ENCODE measurements around the gene DAP.

The DAP gene

GRCh38 chr5:10686890-10687289 is 74.1 kb downstream of the DAP start:
- no peak for DNase-seq

GRCh38 chr5:10685115-10685521 is 75.9 kb downstream of the DAP start:
- no peak for DNase-seq

GRCh38 chr5:10684303-10685086 is 76.5 kb downstream of the DAP start:
- DNase-seq: no peak

GRCh38 chr5:10682801-10683525 is 78.1 kb downstream of the DAP start:
- DNase-seq: no peak

- no peak for DNase-seq
Observed at GRCh38 chr5:10681731-10682679, 79.0 kb downstream of the DAP start.

GRCh38 chr5:10680876-10681481 is 80.1 kb downstream of the DAP start:
- DNase-seq: no peak

- no peak for DNase-seq
Observed at GRCh38 chr5:10679336-10679988, 81.6 kb downstream of the DAP start.

- no peak for DNase-seq
Observed at GRCh38 chr5:10678244-10678643, 82.8 kb downstream of the DAP start.

- DNase-seq: no peak
Observed at GRCh38 chr5:10677533-10677932, 83.5 kb downstream of the DAP start.

- DNase-seq: no peak
Observed at GRCh38 chr5:10676946-10677345, 84.1 kb downstream of the DAP start.

GRCh38 chr5:10676224-10676623 is 84.8 kb downstream of the DAP start:
- DNase-seq: no peak

GRCh38 chr5:10675177-10675700 is 85.8 kb downstream of the DAP start:
- no peak for DNase-seq

- no peak for DNase-seq
Observed at GRCh38 chr5:10674582-10674981, 86.5 kb downstream of the DAP start.

GRCh38 chr5:10674096-10674495 is 86.9 kb downstream of the DAP start:
- no peak for DNase-seq

GRCh38 chr5:10673407-10673806 is 87.6 kb downstream of the DAP start:
- no peak for DNase-seq

- DNase-seq: no peak
Observed at GRCh38 chr5:10673017-10673389, 88.0 kb downstream of the DAP start.

GRCh38 chr5:10672146-10673016 is 88.7 kb downstream of the DAP start:
- no peak for DNase-seq

GRCh38 chr5:10671041-10672008 is 89.7 kb downstream of the DAP start:
- no peak for DNase-seq

GRCh38 chr5:10669983-10670382 is 91.1 kb downstream of the DAP start:
- no peak for DNase-seq

GRCh38 chr5:10668697-10669096 is 92.3 kb downstream of the DAP start:
- DNase-seq: no peak

Measured in T-helper 9 cell (primary cell).